HG03135 (cell line): ENCODE results near the gene HELZ2.
"Not testable (repeated sequence)": the region's sequence is repeated elsewhere in the genome, so short reads cannot be mapped to it uniquely, and the experiment has no call there.

Experiments used
- ATAC-seq: cut with Tn5 transposase; IDR thresholded peaks from one replicate; pipeline ENCODE4 v1.9.1; 2021; ENCODE audit warnings: mild to moderate bottlenecking, moderate library complexity; ENCODE audit not compliant: unreplicated experiment

HELZ2 gene

GRCh38 chr20:63579017-63579694 is 5.1 kb upstream of the HELZ2 start:
- ATAC-seq, result no peak

- ATAC-seq, result no peak
Observed at GRCh38 chr20:63578224-63579016, 4.4 kb upstream of the HELZ2 start.

- ATAC-seq, result no peak
Observed at GRCh38 chr20:63577317-63577894, 3.4 kb upstream of the HELZ2 start.

GRCh38 chr20:63576311-63576710 is 2.3 kb upstream of the HELZ2 start:
- no peak for ATAC-seq

- no peak for ATAC-seq
Observed at GRCh38 chr20:63574829-63575743, 1.0 kb upstream of the HELZ2 start.

- no peak for ATAC-seq
Observed at GRCh38 chr20:63573647-63574131, 350 bp downstream of the HELZ2 start.

- ATAC-seq, result no peak
Observed at GRCh38 chr20:63572788-63573646, 1.0 kb downstream of the HELZ2 start.

- no peak for ATAC-seq
Observed at GRCh38 chr20:63572071-63572787, 1.8 kb downstream of the HELZ2 start.

GRCh38 chr20:63571087-63571478 is 3.0 kb downstream of the HELZ2 start:
- ATAC-seq, result not testable (repeated sequence)

- ATAC-seq, result no peak
Observed at GRCh38 chr20:63570281-63571086, 3.6 kb downstream of the HELZ2 start.

GRCh38 chr20:63568986-63569949 is 4.8 kb downstream of the HELZ2 start:
- no peak for ATAC-seq

- ATAC-seq, result no peak
Observed at GRCh38 chr20:63568170-63568981, 5.7 kb downstream of the HELZ2 start.

GRCh38 chr20:63567386-63568169 is 6.5 kb downstream of the HELZ2 start:
- no peak for ATAC-seq

GRCh38 chr20:63567136-63567385 is 7.0 kb downstream of the HELZ2 start:
- ATAC-seq, result no peak

- ATAC-seq, result no peak
Observed at GRCh38 chr20:63566395-63567135, 7.5 kb downstream of the HELZ2 start.
